ENCODE data around the gene GNPDA2. TPM values are rescaled to one million over a fixed set of nuclear protein-coding genes. Genes with fewer than 3 reads are reported as not detected.
A peak's percentile ranks its signal among the peaks of the same experiment; 100 is the strongest.

Gene GNPDA2
- total RNA-seq: 1 to 10 TPM; 4.7 to 8.9 TPM

- H3K9me3 ChIP-seq: no peaks in the 10 kb centered on the region
- peak within 1 kb of the TSS; percentile 82 to 85 for H3K9ac ChIP-seq (ENCODE audit: low read depth in 2 of 2, low read length in 2 of 2)
- peak within 1 kb of the TSS; percentile 70 for H3K27ac ChIP-seq
- no peaks in the 10 kb centered on the region for H3K36me3 ChIP-seq
- intact Hi-C loops (cut with DNase I): loop anchor here (5.0 kb wide), 1 partner anchor 49 kb away; the partner anchor contains the start of gene GUF1
- peak within 1 kb of the TSS; percentile 77 for H3K4me3 ChIP-seq
- H3K4me1 ChIP-seq: no peaks in the 10 kb centered on the region
- DNase-seq: peak; percentile 92
- no peaks in the 10 kb centered on the region for H3K27me3 ChIP-seq
- TF ChIP-seq CTCF (IDR thresholded peaks at IDR 0.05): no peak
Measured at GRCh38 chr4:44726038-44726871, at the start of gene GNPDA2. Gene GNPDA2 (minus strand): TSS chr4:44726556. CDS start chr4:44722207, 4,349 bp downstream.

GRCh38 chr4:44772340-44772739 is 46.0 kb upstream of the GNPDA2 start:
- H3K4me1 ChIP-seq: no peaks in the 10 kb centered on the region
- H3K4me3 ChIP-seq: no peak overlapping the region
- H3K27ac ChIP-seq: no peak overlapping the region
- intact Hi-C loops (cut with DNase I): no loop called here
- no peaks in the 10 kb centered on the region for H3K9me3 ChIP-seq
- TF ChIP-seq CTCF (IDR thresholded peaks at IDR 0.05): no peak
- no peaks in the 10 kb centered on the region for H3K36me3 ChIP-seq
- no peak overlapping the region for H3K9ac ChIP-seq (ENCODE audit: low read depth in 2 of 2, low read length in 2 of 2)
- H3K27me3 ChIP-seq: no peaks in the 10 kb centered on the region
- DNase-seq: no peak

- Histone ChIP-seq H3K27ac (no peak overlapping the region), H3K36me3 (no peaks in the 10 kb centered on the region), H3K4me1 (no peaks in the 10 kb centered on the region), H3K27me3 (no peaks in the 10 kb centered on the region), H3K9me3 (no peaks in the 10 kb centered on the region), H3K9ac (ENCODE audit: low read depth in 2 of 2, low read length in 2 of 2) (no peak overlapping the region), H3K4me3 (no peak overlapping the region)
- no peak for DNase-seq
- TF ChIP-seq CTCF (IDR thresholded peaks at IDR 0.05): no peak
- intact Hi-C loops (cut with DNase I): no loop called here
Measured at GRCh38 chr4:44771789-44772188, 45.4 kb upstream of the GNPDA2 start.

- no peak for TF ChIP-seq CTCF (IDR thresholded peaks at IDR 0.05)
- no peak for DNase-seq
- Histone ChIP-seq H3K4me1 (no peaks in the 10 kb centered on the region), H3K9ac (ENCODE audit: low read depth in 2 of 2, low read length in 2 of 2) (no peak overlapping the region), H3K27ac (no peak overlapping the region), H3K36me3 (no peaks in the 10 kb centered on the region), H3K4me3 (no peak overlapping the region), H3K9me3 (no peaks in the 10 kb centered on the region), H3K27me3 (no peaks in the 10 kb centered on the region)
- intact Hi-C loops (cut with DNase I): loop anchor here (10.0 kb wide), 1 partner anchor 1508 kb away; no protein-coding TSS in a partner anchor
Measured at GRCh38 chr4:44766453-44766852, 40.1 kb upstream of the GNPDA2 start.

- Histone ChIP-seq H3K4me3 (no peak overlapping the region), H3K27ac (no peak overlapping the region), H3K9me3 (no peaks in the 10 kb centered on the region), H3K27me3 (no peaks in the 10 kb centered on the region), H3K36me3 (no peaks in the 10 kb centered on the region), H3K9ac (ENCODE audit: low read depth in 2 of 2, low read length in 2 of 2) (no peak overlapping the region), H3K4me1 (no peaks in the 10 kb centered on the region)
- intact Hi-C loops (cut with DNase I): loop anchor here (10.0 kb wide), 1 partner anchor 1510 kb away; no protein-coding TSS in a partner anchor
- TF ChIP-seq CTCF (IDR thresholded peaks at IDR 0.05): no peak
- DNase-seq: no peak
Measured at GRCh38 chr4:44765116-44765515, 38.8 kb upstream of the GNPDA2 start.

Data from colonic mucosa (tissue), 4 donors.